ENCODE results near the gene CUX1.
A peak's percentile ranks its signal among the peaks of the same experiment; 100 is the strongest.

Gene CUX1

DNA sequence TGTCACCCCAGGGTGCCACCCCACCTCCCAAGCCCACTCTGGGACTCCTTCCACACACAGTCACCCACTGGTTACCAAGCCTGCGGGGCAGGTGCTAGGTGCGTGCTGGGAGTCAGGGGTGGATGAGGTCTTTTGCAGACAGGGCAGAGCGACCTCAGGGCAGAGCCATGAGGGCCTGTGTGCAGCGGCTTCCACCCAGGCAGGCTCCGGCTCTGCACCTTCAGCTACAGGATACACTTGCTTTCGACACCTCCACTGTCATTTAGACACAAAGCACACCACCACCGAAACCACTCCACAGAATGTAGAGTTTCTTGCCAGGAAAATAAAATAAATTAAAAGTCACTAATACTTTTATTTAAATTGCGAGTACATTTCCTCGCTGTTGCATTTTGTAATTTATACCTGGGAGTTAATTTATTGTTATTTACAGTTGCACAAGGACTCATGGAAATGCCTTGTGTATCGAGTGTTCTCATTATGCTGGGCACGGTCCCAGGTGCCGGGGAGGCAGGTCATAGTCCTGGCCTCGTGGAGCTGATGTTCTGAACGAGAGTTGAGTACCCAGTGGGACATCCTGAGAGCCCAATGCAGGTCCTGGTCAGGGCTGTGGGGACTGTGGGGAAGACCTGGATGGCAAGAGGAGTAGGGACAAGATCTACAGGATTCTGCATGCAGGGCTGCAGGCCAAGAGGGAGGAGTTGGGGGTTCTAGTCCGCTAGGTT, 127.8 kb downstream of the CUX1 start:
- no peak for DNase-seq (ENCODE audit: low read depth)
- TF ChIP-seq, protein P1, sequence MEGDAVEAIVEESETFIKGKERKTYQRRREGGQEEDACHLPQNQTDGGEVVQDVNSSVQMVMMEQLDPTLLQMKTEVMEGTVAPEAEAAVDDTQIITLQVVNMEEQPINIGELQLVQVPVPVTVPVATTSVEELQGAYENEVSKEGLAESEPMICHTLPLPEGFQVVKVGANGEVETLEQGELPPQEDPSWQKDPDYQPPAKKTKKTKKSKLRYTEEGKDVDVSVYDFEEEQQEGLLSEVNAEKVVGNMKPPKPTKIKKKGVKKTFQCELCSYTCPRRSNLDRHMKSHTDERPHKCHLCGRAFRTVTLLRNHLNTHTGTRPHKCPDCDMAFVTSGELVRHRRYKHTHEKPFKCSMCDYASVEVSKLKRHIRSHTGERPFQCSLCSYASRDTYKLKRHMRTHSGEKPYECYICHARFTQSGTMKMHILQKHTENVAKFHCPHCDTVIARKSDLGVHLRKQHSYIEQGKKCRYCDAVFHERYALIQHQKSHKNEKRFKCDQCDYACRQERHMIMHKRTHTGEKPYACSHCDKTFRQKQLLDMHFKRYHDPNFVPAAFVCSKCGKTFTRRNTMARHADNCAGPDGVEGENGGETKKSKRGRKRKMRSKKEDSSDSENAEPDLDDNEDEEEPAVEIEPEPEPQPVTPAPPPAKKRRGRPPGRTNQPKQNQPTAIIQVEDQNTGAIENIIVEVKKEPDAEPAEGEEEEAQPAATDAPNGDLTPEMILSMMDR (conservative IDR thresholded peaks at IDR 0.05; ENCODE audit: low read length): no peak
- no peak overlapping the region for H3K4me3 ChIP-seq (ENCODE audit: low read length)

- H3K4me3 ChIP-seq (ENCODE audit: low read length): no peak overlapping the region
- TF ChIP-seq, protein P1 (conservative IDR thresholded peaks at IDR 0.05; ENCODE audit: low read length): no peak
- DNase-seq (ENCODE audit: low read depth): no peak
Observed at GRCh38 chr7:101947899-101948298, 130.5 kb downstream of the CUX1 start.

DNA sequence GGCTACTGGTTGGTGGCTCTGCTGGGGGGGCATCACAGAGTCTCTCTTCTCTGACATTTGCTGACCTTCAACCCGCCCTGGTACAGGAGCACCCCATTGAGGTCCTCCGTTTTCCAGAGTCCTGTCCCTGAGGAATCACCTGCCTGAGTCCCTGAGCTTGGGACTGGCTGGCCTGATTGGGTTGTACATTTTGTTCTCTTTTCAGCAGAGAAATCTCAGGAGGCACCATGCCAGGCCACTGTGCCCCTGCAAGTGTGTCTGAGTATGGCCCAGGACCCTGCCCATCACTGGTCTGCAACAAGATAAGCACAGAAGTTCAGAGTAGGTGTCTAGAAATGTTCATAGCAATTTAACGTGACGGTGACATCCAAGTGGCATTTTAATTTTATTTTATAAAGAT, 131.2 kb downstream of the CUX1 start:
- DNase-seq (ENCODE audit: low read depth): no peak
- TF ChIP-seq, protein P1 (conservative IDR thresholded peaks at IDR 0.05; ENCODE audit: low read length): no peak
- H3K4me3 ChIP-seq (ENCODE audit: low read length): no peak overlapping the region

GRCh38 chr7:101950450-101951119, 133.2 kb downstream of the CUX1 start:
- TF ChIP-seq, protein P1 (conservative IDR thresholded peaks at IDR 0.05; ENCODE audit: low read length): peak; percentile 38
- peak; percentile 68 for DNase-seq (ENCODE audit: low read depth)
- H3K4me3 ChIP-seq (ENCODE audit: low read length): no peak overlapping the region

DNA sequence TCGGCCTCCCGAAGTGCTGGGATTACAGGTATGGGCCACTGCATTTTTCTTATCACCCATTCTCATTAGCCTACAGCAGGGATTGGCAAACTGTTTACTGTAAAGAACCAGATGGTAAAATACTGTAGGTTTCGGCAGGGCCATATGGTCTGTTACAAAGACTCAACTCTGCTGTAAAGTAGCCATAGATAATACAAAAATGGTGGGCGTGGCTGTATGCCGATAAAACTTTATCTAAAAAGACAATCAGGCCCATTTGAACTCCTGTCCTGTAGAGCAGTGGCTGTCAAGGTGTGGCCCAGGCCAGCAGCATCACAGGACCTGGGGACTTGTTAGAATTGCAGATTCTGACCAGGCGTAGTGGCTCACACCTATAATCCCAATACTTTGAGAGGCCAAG, 134.3 kb downstream of the CUX1 start:
- TF ChIP-seq, protein P1 (conservative IDR thresholded peaks at IDR 0.05; ENCODE audit: low read length): no peak
- no peak overlapping the region for H3K4me3 ChIP-seq (ENCODE audit: low read length)
- DNase-seq (ENCODE audit: low read depth): no peak

GRCh38 chr7:101952355-101953247, 135.2 kb downstream of the CUX1 start:
- TF ChIP-seq, protein P1 (conservative IDR thresholded peaks at IDR 0.05; ENCODE audit: low read length): no peak
- DNase-seq (ENCODE audit: low read depth): peak; percentile 82
- H3K4me3 ChIP-seq (ENCODE audit: low read length): no peak overlapping the region

Measured in AG10803 (cell line).